Panc1 (cell line): ENCODE results near the gene STARD9.

Experiments used
- CTCF ChIP-seq: fragments of 450-650 bp; IDR thresholded peaks from 2 replicates; pipeline ENCODE4 v1.5.1; 2017; ENCODE audit warnings: mild to moderate bottlenecking
- POLR2AphosphoS5 ChIP-seq: IDR thresholded peaks from 2 replicates; pipeline ENCODE4 v1.6.1; 2012; ENCODE audit warnings: mild to moderate bottlenecking, low read depth, low read length, moderate library complexity
- SIN3A ChIP-seq: IDR thresholded peaks from 2 replicates; pipeline ENCODE4 v1.6.1; 2012; ENCODE audit warnings: low read depth, mild to moderate bottlenecking, low read length, moderate library complexity, borderline replicate concordance; ENCODE audit not compliant: insufficient read depth
- TF ChIP-seq, protein P1 (sequence below), 2 experiments: IDR thresholded peaks; 2 replicates each; pipeline ENCODE4 v1.6.1; 2011 to 2012; ENCODE audit warnings: low read depth in 2 of 2, control low read depth in 1 of 2, low read length in 1 of 2, mild to moderate bottlenecking in 1 of 2, moderate library complexity in 1 of 2; ENCODE audit not compliant: insufficient read depth in 1 of 2

DNA sequence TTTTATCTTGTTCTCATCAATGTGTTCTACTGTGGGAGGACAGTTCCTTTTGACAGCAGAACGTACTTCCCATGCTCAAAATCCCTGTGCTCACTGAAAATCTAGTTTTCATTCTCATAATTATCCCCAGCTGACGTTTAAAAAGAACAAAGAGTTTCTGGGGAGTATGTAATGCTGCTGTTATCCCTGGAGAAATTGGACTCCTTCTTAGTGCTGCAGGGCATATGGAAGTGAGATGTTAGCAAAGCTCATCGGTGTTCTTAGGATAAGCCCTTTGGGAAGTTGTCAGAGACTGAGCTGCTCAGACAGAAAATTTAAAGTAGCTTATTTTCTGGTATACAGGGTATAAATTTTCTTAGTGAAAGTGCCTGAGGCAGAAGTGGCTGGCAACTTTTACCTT, 95.0 kb downstream of the STARD9 start:
- TF ChIP-seq CTCF (no peak), POLR2AphosphoS5 (no peak), SIN3A (no peak)
- TF ChIP-seq, protein P1, sequence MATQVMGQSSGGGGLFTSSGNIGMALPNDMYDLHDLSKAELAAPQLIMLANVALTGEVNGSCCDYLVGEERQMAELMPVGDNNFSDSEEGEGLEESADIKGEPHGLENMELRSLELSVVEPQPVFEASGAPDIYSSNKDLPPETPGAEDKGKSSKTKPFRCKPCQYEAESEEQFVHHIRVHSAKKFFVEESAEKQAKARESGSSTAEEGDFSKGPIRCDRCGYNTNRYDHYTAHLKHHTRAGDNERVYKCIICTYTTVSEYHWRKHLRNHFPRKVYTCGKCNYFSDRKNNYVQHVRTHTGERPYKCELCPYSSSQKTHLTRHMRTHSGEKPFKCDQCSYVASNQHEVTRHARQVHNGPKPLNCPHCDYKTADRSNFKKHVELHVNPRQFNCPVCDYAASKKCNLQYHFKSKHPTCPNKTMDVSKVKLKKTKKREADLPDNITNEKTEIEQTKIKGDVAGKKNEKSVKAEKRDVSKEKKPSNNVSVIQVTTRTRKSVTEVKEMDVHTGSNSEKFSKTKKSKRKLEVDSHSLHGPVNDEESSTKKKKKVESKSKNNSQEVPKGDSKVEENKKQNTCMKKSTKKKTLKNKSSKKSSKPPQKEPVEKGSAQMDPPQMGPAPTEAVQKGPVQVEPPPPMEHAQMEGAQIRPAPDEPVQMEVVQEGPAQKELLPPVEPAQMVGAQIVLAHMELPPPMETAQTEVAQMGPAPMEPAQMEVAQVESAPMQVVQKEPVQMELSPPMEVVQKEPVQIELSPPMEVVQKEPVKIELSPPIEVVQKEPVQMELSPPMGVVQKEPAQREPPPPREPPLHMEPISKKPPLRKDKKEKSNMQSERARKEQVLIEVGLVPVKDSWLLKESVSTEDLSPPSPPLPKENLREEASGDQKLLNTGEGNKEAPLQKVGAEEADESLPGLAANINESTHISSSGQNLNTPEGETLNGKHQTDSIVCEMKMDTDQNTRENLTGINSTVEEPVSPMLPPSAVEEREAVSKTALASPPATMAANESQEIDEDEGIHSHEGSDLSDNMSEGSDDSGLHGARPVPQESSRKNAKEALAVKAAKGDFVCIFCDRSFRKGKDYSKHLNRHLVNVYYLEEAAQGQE (IDR thresholded peaks at IDR 0.05; ENCODE audit: insufficient read depth in 1 of 2, low read depth in 2 of 2, low read length in 1 of 2): no peak
